ENCODE measurements around the gene POLDIP3. TPM values are rescaled to one million over a fixed set of nuclear protein-coding genes. Genes with fewer than 3 reads are reported as not detected.

Gene POLDIP3
- total and polyA plus RNA-seq, 3 experiments from 2014 or later: 78.0 to 82.8 (median 80.0) TPM

- no peaks in the 10 kb centered on the region for H3K27me3 Mint-ChIP-seq
- H3K4me1 ChIP-seq (ENCODE audit: insufficient read depth, low read length): peaks cover 5% of the 10 kb centered on the region
- H3K4me3 Mint-ChIP-seq: no peak overlapping the region
- POLR2A ChIA-PET: no interaction called here
- H3K27ac ChIP-seq (ENCODE audit: low read depth, low read length): no peak overlapping the region
- no peaks in the 10 kb centered on the region for H3K9me3 ChIP-seq (ENCODE audit: low read length)
- H3K9me3 Mint-ChIP-seq: no peaks in the 10 kb centered on the region
- H3K4me1 Mint-ChIP-seq: peaks cover 29 to 49% (median 47%) of the 10 kb centered on the region in 3 donors
- CTCF ChIA-PET: no interaction called here
- peaks cover 49% of the 10 kb centered on the region for H3K36me3 ChIP-seq (ENCODE audit: insufficient read depth, low read length)
- no peaks in the 10 kb centered on the region for H3K27me3 ChIP-seq (ENCODE audit: insufficient read depth, low read length, poor library complexity, severe bottlenecking)
- DNase-seq: no peak
- peaks cover 6 to 81% (median 16%) of the 10 kb centered on the region in 3 donors for H3K36me3 Mint-ChIP-seq
- peak overlapping the region in 1 of 8 donors; percentile 8 for H3K27ac Mint-ChIP-seq
- no peak overlapping the region for H3K4me3 ChIP-seq (ENCODE audit: low read length)
These were observed 12.7 kb downstream of the POLDIP3 start for GRCh38 chr22:42601879-42602465.

GRCh38 chr22:42596863-42597530 lies 17.7 kb downstream of the POLDIP3 start:
- Mint-ChIP-seq H3K27ac (no peak overlapping the region), H3K27me3 (no peaks in the 10 kb centered on the region), H3K4me1 (peaks cover 4 to 6% (median 5%) of the 10 kb centered on the region in 3 donors), H3K36me3 (peaks cover 3 to 92% (median 19%) of the 10 kb centered on the region in 3 donors), H3K9me3 (no peaks in the 10 kb centered on the region), H3K4me3 (no peak overlapping the region)
- H3K9me3 ChIP-seq (ENCODE audit: low read length): no peaks in the 10 kb centered on the region
- no peak for DNase-seq
- no peaks in the 10 kb centered on the region for H3K4me1 ChIP-seq (ENCODE audit: insufficient read depth, low read length)
- H3K36me3 ChIP-seq (ENCODE audit: insufficient read depth, low read length): peaks cover 82% of the 10 kb centered on the region
- POLR2A ChIA-PET: no interaction called here
- H3K27me3 ChIP-seq (ENCODE audit: insufficient read depth, low read length, poor library complexity, severe bottlenecking): no peaks in the 10 kb centered on the region
- no peak overlapping the region for H3K4me3 ChIP-seq (ENCODE audit: low read length)
- no peak overlapping the region for H3K27ac ChIP-seq (ENCODE audit: low read depth, low read length)
- CTCF ChIA-PET: interaction anchor here (0.6 kb wide), 1 partner anchor 647 kb away, joined by 4 read pairs; no protein-coding TSS in a partner anchor

GRCh38 chr22:42596336-42596735 lies 18.3 kb downstream of the POLDIP3 start:
- peaks cover 0 to 93% (median 20%) of the 10 kb centered on the region in 3 donors for H3K36me3 Mint-ChIP-seq
- peaks cover 84% of the 10 kb centered on the region for H3K36me3 ChIP-seq (ENCODE audit: insufficient read depth, low read length)
- peaks cover 0 to 3% (median 2%) of the 10 kb centered on the region in 3 donors for H3K4me1 Mint-ChIP-seq
- H3K27me3 Mint-ChIP-seq: no peaks in the 10 kb centered on the region
- peak overlapping the region in 1 of 8 donors; percentile 47 for H3K27ac Mint-ChIP-seq
- no peak overlapping the region for H3K4me3 Mint-ChIP-seq
- no peaks in the 10 kb centered on the region for H3K9me3 Mint-ChIP-seq
- no peaks in the 10 kb centered on the region for H3K9me3 ChIP-seq (ENCODE audit: low read length)
- no peak overlapping the region for H3K4me3 ChIP-seq (ENCODE audit: low read length)
- no peaks in the 10 kb centered on the region for H3K27me3 ChIP-seq (ENCODE audit: insufficient read depth, low read length, poor library complexity, severe bottlenecking)
- DNase-seq: no peak
- no peaks in the 10 kb centered on the region for H3K4me1 ChIP-seq (ENCODE audit: insufficient read depth, low read length)
- ChIA-PET CTCF (no interaction called here), POLR2A (interaction anchor here (1.4 kb wide), 1 partner anchor 18 kb away, joined by 4 read pairs; the partner anchor contains the start of gene POLDIP3)
- H3K27ac ChIP-seq (ENCODE audit: low read depth, low read length): no peak overlapping the region

GRCh38 chr22:42595434-42595833 lies 19.2 kb downstream of the POLDIP3 start:
- Histone ChIP-seq H3K27me3 (ENCODE audit: insufficient read depth, low read length, poor library complexity, severe bottlenecking) (no peaks in the 10 kb centered on the region), H3K36me3 (ENCODE audit: insufficient read depth, low read length) (peaks cover 79% of the 10 kb centered on the region), H3K9me3 (ENCODE audit: low read length) (no peaks in the 10 kb centered on the region), H3K27ac (ENCODE audit: low read depth, low read length) (no peak overlapping the region), H3K4me1 (ENCODE audit: insufficient read depth, low read length) (no peaks in the 10 kb centered on the region), H3K4me3 (ENCODE audit: low read length) (no peak overlapping the region)
- no peaks in the 10 kb centered on the region for H3K27me3 Mint-ChIP-seq
- H3K27ac Mint-ChIP-seq: peak overlapping the region in 3 of 8 donors; percentile 17 to 60 (median 46)
- no peak for DNase-seq
- no peaks in the 10 kb centered on the region for H3K9me3 Mint-ChIP-seq
- ChIA-PET POLR2A (interaction anchor here (1.4 kb wide), 1 partner anchor 19 kb away, joined by 4 read pairs; the partner anchor contains the start of gene POLDIP3), CTCF (interaction anchor here (0.9 kb wide), 1 partner anchor 10 kb away, joined by 3 read pairs; no protein-coding TSS in a partner anchor)
- H3K4me3 Mint-ChIP-seq: no peak overlapping the region
- H3K4me1 Mint-ChIP-seq: peaks cover 0 to 3% (median 2%) of the 10 kb centered on the region in 3 donors
- H3K36me3 Mint-ChIP-seq: peaks cover 0 to 91% (median 20%) of the 10 kb centered on the region in 3 donors

- H3K4me3 Mint-ChIP-seq: no peak overlapping the region
- no peak for DNase-seq
- H3K9me3 ChIP-seq (ENCODE audit: low read length): no peaks in the 10 kb centered on the region
- ChIA-PET POLR2A (no interaction called here), CTCF (no interaction called here)
- H3K27ac Mint-ChIP-seq: no peak overlapping the region
- H3K27ac ChIP-seq (ENCODE audit: low read depth, low read length): no peak overlapping the region
- peaks cover 0 to 92% (median 21%) of the 10 kb centered on the region in 3 donors for H3K36me3 Mint-ChIP-seq
- no peaks in the 10 kb centered on the region for H3K9me3 Mint-ChIP-seq
- H3K36me3 ChIP-seq (ENCODE audit: insufficient read depth, low read length): peaks cover 69% of the 10 kb centered on the region
- no peaks in the 10 kb centered on the region for H3K27me3 Mint-ChIP-seq
- no peaks in the 10 kb centered on the region for H3K4me1 Mint-ChIP-seq
- H3K27me3 ChIP-seq (ENCODE audit: insufficient read depth, low read length, poor library complexity, severe bottlenecking): no peaks in the 10 kb centered on the region
- H3K4me3 ChIP-seq (ENCODE audit: low read length): no peak overlapping the region
- no peaks in the 10 kb centered on the region for H3K4me1 ChIP-seq (ENCODE audit: insufficient read depth, low read length)
These were observed 22.7 kb downstream of the POLDIP3 start for GRCh38 chr22:42591987-42592386.

- Mint-ChIP-seq H3K4me1 (no peaks in the 10 kb centered on the region), H3K9me3 (no peaks in the 10 kb centered on the region), H3K27me3 (no peaks in the 10 kb centered on the region), H3K27ac (peak overlapping the region in 1 of 8 donors; percentile 83), H3K4me3 (no peak overlapping the region), H3K36me3 (peaks cover 0 to 87% (median 16%) of the 10 kb centered on the region in 3 donors)
- CTCF ChIA-PET: no interaction called here
- no peaks in the 10 kb centered on the region for H3K9me3 ChIP-seq (ENCODE audit: low read length)
- no peak overlapping the region for H3K27ac ChIP-seq (ENCODE audit: low read depth, low read length)
- POLR2A ChIA-PET: no interaction called here
- H3K4me1 ChIP-seq (ENCODE audit: insufficient read depth, low read length): peaks cover 2% of the 10 kb centered on the region
- H3K4me3 ChIP-seq (ENCODE audit: low read length): no peak overlapping the region
- no peak for DNase-seq
- H3K27me3 ChIP-seq (ENCODE audit: insufficient read depth, low read length, poor library complexity, severe bottlenecking): no peaks in the 10 kb centered on the region
- peaks cover 52% of the 10 kb centered on the region for H3K36me3 ChIP-seq (ENCODE audit: insufficient read depth, low read length)
These were observed 27.0 kb downstream of the POLDIP3 start for GRCh38 chr22:42587588-42588175.

GRCh38 chr22:42586381-42586780 lies 28.3 kb downstream of the POLDIP3 start:
- no peak for DNase-seq

GRCh38 chr22:42585096-42585495 lies 29.6 kb downstream of the POLDIP3 start:
- H3K4me1 Mint-ChIP-seq: peaks cover 12 to 16% (median 15%) of the 10 kb centered on the region in 3 donors
- no peak overlapping the region for H3K27ac Mint-ChIP-seq
- H3K36me3 ChIP-seq (ENCODE audit: insufficient read depth, low read length): peaks cover 38% of the 10 kb centered on the region
- H3K4me1 ChIP-seq (ENCODE audit: insufficient read depth, low read length): peaks cover 9% of the 10 kb centered on the region
- no peak overlapping the region for H3K4me3 ChIP-seq (ENCODE audit: low read length)
- H3K27me3 ChIP-seq (ENCODE audit: insufficient read depth, low read length, poor library complexity, severe bottlenecking): no peaks in the 10 kb centered on the region
- peaks cover 0 to 72% (median 8%) of the 10 kb centered on the region in 3 donors for H3K36me3 Mint-ChIP-seq
- no peaks in the 10 kb centered on the region for H3K9me3 Mint-ChIP-seq
- peak overlapping the region in 1 of 7 donors; percentile 68 for H3K4me3 Mint-ChIP-seq
- no peaks in the 10 kb centered on the region for H3K27me3 Mint-ChIP-seq
- no peaks in the 10 kb centered on the region for H3K9me3 ChIP-seq (ENCODE audit: low read length)
- CTCF ChIA-PET: interaction anchor here (0.9 kb wide), 1 partner anchor 36 kb away, joined by 4 read pairs; no protein-coding TSS in a partner anchor
- no peak for DNase-seq
- no peak overlapping the region for H3K27ac ChIP-seq (ENCODE audit: low read depth, low read length)
- POLR2A ChIA-PET: no interaction called here

More at GRCh38 chr22:42586381-42586780, 28.3 kb downstream of the POLDIP3 start:
- peaks cover 40% of the 10 kb centered on the region for H3K36me3 ChIP-seq (ENCODE audit: insufficient read depth, low read length)
- no peaks in the 10 kb centered on the region for H3K27me3 ChIP-seq (ENCODE audit: insufficient read depth, low read length, poor library complexity, severe bottlenecking)
- H3K9me3 Mint-ChIP-seq: no peaks in the 10 kb centered on the region
- ChIA-PET POLR2A (no interaction called here), CTCF (no interaction called here)
- H3K4me1 Mint-ChIP-seq: peaks cover 7 to 8% (median 8%) of the 10 kb centered on the region in 3 donors
- H3K27ac Mint-ChIP-seq: peak overlapping the region in 1 of 8 donors; percentile 61
- H3K27me3 Mint-ChIP-seq: no peaks in the 10 kb centered on the region
- H3K27ac ChIP-seq (ENCODE audit: low read depth, low read length): no peak overlapping the region
- peaks cover 0 to 80% (median 8%) of the 10 kb centered on the region in 3 donors for H3K36me3 Mint-ChIP-seq
- H3K4me3 ChIP-seq (ENCODE audit: low read length): no peak overlapping the region
- no peak overlapping the region for H3K4me3 Mint-ChIP-seq
- peaks cover 9% of the 10 kb centered on the region for H3K4me1 ChIP-seq (ENCODE audit: insufficient read depth, low read length)
- no peaks in the 10 kb centered on the region for H3K9me3 ChIP-seq (ENCODE audit: low read length)

All from CD8-positive, alpha-beta memory T cell (primary cell).